Upper lobe of left lung (tissue), 6 donors: Measurements from ENCODE around the gene SH3PXD2A. TPM values are rescaled to one million over a fixed set of nuclear protein-coding genes. Genes with fewer than 3 reads are reported as not detected.

ENCODE experiments used
- ATAC-seq, 2 donors: fragments of 200-7000 bp; cut with Tn5 transposase; one replicate each; pipeline ENCODE4 v1.9.1; 2022; ENCODE audit warnings: mild to moderate bottlenecking in 2 of 2, moderate library complexity in 2 of 2; ENCODE audit not compliant: low FRiP score in 2 of 2
- DNase-seq, 2 donors: peaks; one replicate each; pipeline ENCODE4 v3.0.0-alpha.2; 2019 to 2020
- H3K27ac ChIP-seq, 4 donors: fragments of 200-600 bp; sonication (generic); one replicate each; pipeline ENCODE4 v1.5.1; 2016 to 2019
- H3K27me3 ChIP-seq, 4 donors: fragments of 200-600 bp; sonication (generic); one replicate each; pipeline ENCODE4 v1.5.1; 2017 to 2019
- H3K36me3 ChIP-seq, 4 donors: fragments of 200-600 bp; sonication (generic); one replicate each; pipeline ENCODE4 v1.5.1; 2016 to 2019
- H3K4me1 ChIP-seq, 4 donors: fragments of 200-600 bp; sonication (generic); one replicate each; pipeline ENCODE4 v1.5.1; 2018 to 2019
- H3K4me3 ChIP-seq, 4 donors: fragments of 200-600 bp; sonication (generic); one replicate each; pipeline ENCODE4 v1.5.1; 2017 to 2019; ENCODE audit warnings: mild to moderate bottlenecking in 2 of 4, moderate library complexity in 1 of 4
- H3K9me3 ChIP-seq, 4 donors: fragments of 200-600 bp; sonication (generic); one replicate each; pipeline ENCODE4 v1.5.1; 2018 to 2019
- CTCF ChIP-seq, 6 experiments: fragments of 450-650 bp in 4 of 6; fragments of 200-600 bp in 2 of 6; sonication (generic) in 2 of 6; IDR thresholded peaks; one replicate each; pipeline ENCODE4 v1.5.1; 2016 to 2019; ENCODE audit warnings: antibody characterized with exemption in 6 of 6
- EP300 ChIP-seq, 4 donors: sonication (generic); formaldehyde crosslinking; IDR thresholded peaks; one replicate each; pipeline ENCODE4 v1.5.1; 2017; ENCODE audit warnings: antibody characterized with exemption in 4 of 4, control low read depth in 2 of 4
- POLR2A ChIP-seq, 4 donors: fragments of 450-650 bp; IDR thresholded peaks; one replicate each; pipeline ENCODE4 v1.5.1; 2016 to 2017; ENCODE audit warnings: antibody characterized with exemption in 4 of 4, mild to moderate bottlenecking in 2 of 4
- POLR2AphosphoS5 ChIP-seq, 2 donors: sonication (generic); formaldehyde crosslinking; IDR thresholded peaks; one replicate each; pipeline ENCODE4 v1.5.1; 2017; ENCODE audit warnings: antibody characterized with exemption in 2 of 2
- WGBS, 2 donors: methylation state at CpG; one replicate each; pipeline ENCODE4 v1.1.5; 2017 to 2018; 5-methylcytosine and 5-hydroxymethylcytosine counted together
- total RNA-seq, 6 donors: library from RNA; depleted of rRNA in 4 of 6; stranded (reverse); fragments of >200 nt in 4 of 6; gene quantifications; one replicate each; pipeline versions ENCODE4 v1.1.0 to v1.2.1, GENCODE V29; 2016 to 2021
- donor health status: DM: no; HTN: no; CAD: no; lungs with moderate emphysema.
- donor health status: DM: no; HTN: yes; CAD: no; lungs with severe emphysema.

Gene SH3PXD2A
- total RNA-seq, 6 donors from 2014 or later: 19.6 to 42.2 (median 30.8) TPM

GRCh38 chr10:103888113-103888841 is 32.9 kb upstream of the SH3PXD2A start:
- Histone ChIP-seq H3K4me1 (peaks cover 41 to 55% (median 52%) of the 10 kb centered on the region in 4 donors), H3K27me3 (no peaks in the 10 kb centered on the region), H3K36me3 (peaks cover 3 to 57% (median 23%) of the 10 kb centered on the region in 4 donors), H3K4me3 (no peak overlapping the region), H3K9me3 (no peaks in the 10 kb centered on the region), H3K27ac (peak overlapping the region; percentile 83 to 91 (median 84))
- DNase-seq: no peak
- ATAC-seq: peak; percentile 81 to 83
- TF ChIP-seq POLR2AphosphoS5 (IDR thresholded peaks at IDR 0.05) (peak in 1 of 2 donors; percentile 8), POLR2A (IDR thresholded peaks at IDR 0.05) (no peak), EP300 (IDR thresholded peaks at IDR 0.05) (no peak), CTCF (IDR thresholded peaks at IDR 0.05) (peak; percentile 68 to 95 (median 88))
- WGBS, 2 donors: 7 to 13% methylated on average over 5 to 6 of the region's 6 CpGs

DNA sequence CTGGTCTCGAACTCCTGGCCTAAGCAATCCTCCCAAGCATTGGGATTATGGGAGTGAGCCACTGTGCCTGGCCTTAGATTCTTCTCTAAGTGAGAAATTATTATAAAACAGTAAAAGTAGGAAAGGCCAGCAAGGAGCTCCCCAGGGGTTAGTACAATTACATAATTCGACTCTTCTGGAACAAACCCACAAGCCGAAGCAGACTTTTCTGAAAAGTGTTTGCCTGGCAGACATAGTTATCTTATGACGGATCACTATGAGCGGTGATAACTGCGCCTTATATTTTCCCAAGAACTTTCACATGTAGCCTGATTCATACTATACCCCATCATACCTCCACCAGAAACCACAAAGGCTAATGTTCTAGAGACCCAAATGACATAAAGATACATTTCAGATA is 30.2 kb upstream of the SH3PXD2A start:
- no peak for DNase-seq
- Histone ChIP-seq H3K4me3 (no peak overlapping the region), H3K4me1 (peaks cover 15 to 33% (median 27%) of the 10 kb centered on the region in 4 donors), H3K9me3 (no peaks in the 10 kb centered on the region), H3K36me3 (peaks cover 14 to 70% (median 41%) of the 10 kb centered on the region in 4 donors), H3K27me3 (no peaks in the 10 kb centered on the region), H3K27ac (no peak overlapping the region)
- peak in 1 of 2 donors; percentile 43 for ATAC-seq
- TF ChIP-seq POLR2AphosphoS5 (IDR thresholded peaks at IDR 0.05) (no peak), POLR2A (IDR thresholded peaks at IDR 0.05) (no peak), EP300 (IDR thresholded peaks at IDR 0.05) (no peak)
- 73 to 87% methylated on average over 6 of the region's 6 CpGs for WGBS, 2 donors

DNA sequence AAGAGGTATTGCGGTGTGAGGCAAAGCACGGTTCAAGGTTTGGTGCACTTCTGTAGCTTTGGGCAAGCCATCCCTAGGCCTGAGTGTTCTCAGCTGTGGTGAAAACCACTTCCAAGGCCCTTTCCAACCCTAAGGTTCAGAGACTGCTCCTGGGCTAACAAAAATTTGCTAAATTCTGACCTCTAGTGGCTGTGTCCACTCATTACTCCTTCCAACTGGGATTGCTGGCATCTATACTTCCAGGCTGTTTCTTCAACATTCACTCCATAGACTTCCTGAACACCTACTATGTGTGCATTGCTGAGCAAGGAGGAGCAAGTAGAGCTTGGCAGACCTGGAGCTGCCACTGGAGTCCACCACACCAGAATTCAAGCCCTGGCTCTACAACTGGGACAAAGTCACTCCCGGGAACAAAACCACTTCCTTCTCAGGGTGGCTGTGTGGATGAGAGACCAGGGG is 29.3 kb upstream of the SH3PXD2A start:
- peaks cover 11 to 24% (median 20%) of the 10 kb centered on the region in 4 donors for H3K4me1 ChIP-seq
- H3K27ac ChIP-seq: no peak overlapping the region
- H3K36me3 ChIP-seq: peaks cover 14 to 80% (median 50%) of the 10 kb centered on the region in 4 donors
- DNase-seq (no peak), ATAC-seq (peak; percentile 60 to 78)
- H3K27me3 ChIP-seq: no peaks in the 10 kb centered on the region
- TF ChIP-seq POLR2A (IDR thresholded peaks at IDR 0.05) (no peak), CTCF (IDR thresholded peaks at IDR 0.05) (peak; percentile 58 to 83 (median 72))
- no peaks in the 10 kb centered on the region for H3K9me3 ChIP-seq
- WGBS, 2 donors: 43 to 51% methylated on average over 3 of the region's 3 CpGs
- no peak overlapping the region for H3K4me3 ChIP-seq

GRCh38 chr10:103882285-103883007 is 27.1 kb upstream of the SH3PXD2A start:
- no peaks in the 10 kb centered on the region for H3K27me3 ChIP-seq
- WGBS, 2 donors: 90 to 95% methylated on average over 2 to 8 of the region's 8 CpGs
- H3K4me3 ChIP-seq: no peak overlapping the region
- DNase-seq (peak in 1 of 2 donors; percentile 40), ATAC-seq (no peak)
- no peaks in the 10 kb centered on the region for H3K9me3 ChIP-seq
- H3K36me3 ChIP-seq: peaks cover 20 to 96% (median 68%) of the 10 kb centered on the region in 4 donors
- TF ChIP-seq CTCF (IDR thresholded peaks at IDR 0.05): no peak
- TF ChIP-seq POLR2AphosphoS5 (IDR thresholded peaks at IDR 0.05): no peak
- no peak for TF ChIP-seq EP300 (IDR thresholded peaks at IDR 0.05)
- no peak overlapping the region for H3K27ac ChIP-seq
- H3K4me1 ChIP-seq: peaks cover 0 to 4% (median 1%) of the 10 kb centered on the region in 4 donors
